Measurements from ENCODE around the gene OXCT1. TPM values are rescaled to one million over a fixed set of nuclear protein-coding genes. Genes with fewer than 3 reads are reported as not detected.

OXCT1 gene
- total RNA-seq, 2 experiments from 2014 or later, result 65.0 to 70.5 TPM

- ChIA-PET POLR2A (interaction anchor here (1.1 to 2.9 kb wide), 10 partner anchors 8 to 1700 kb away, joined by 3 to 23 read pairs (median 5); partner anchors contain the start of genes FBXO4 and OXCT1), CTCF (interaction anchor here (0.6 to 1.6 kb wide), 6 partner anchors 25 to 48 kb away, joined by 3 to 6 read pairs (median 3); no protein-coding TSS in a partner anchor)
- ATAC-seq (peak; percentile 96), DNase-seq (peak; percentile 97)
- Mint-ChIP-seq H3K4me3 (peak within 1 kb of the TSS; percentile 95), H3K27me3 (peaks cover 3% of the 10 kb centered on the region), H3K36me3 (ENCODE audit: low read depth) (peaks cover 25% of the 10 kb centered on the region), H3K9me3 (no peaks in the 10 kb centered on the region), H3K4me1 (ENCODE audit: low read depth) (peaks cover 41% of the 10 kb centered on the region), H3K27ac (peak within 1 kb of the TSS; percentile 99)
- intact Hi-C loops (cut with micrococcal nuclease), result loop anchor here (2.0 kb wide), 2 partner anchors 21 to 33 kb away; partner anchors contain the start of genes FBXO4 and OXCT1
- TF ChIP-seq CTCF (IDR thresholded peaks at IDR 0.05), result no peak
Measured at GRCh38 chr5:41903892-41904799, 33.9 kb upstream of the OXCT1 start, which contains the start of gene RIMOC1. Gene RIMOC1 (plus strand): TSS chr5:41904344. CDS start chr5:41904368, 24 bp downstream.

- DNase-seq, result no peak
- peaks cover 38% of the 10 kb centered on the region for H3K4me1 Mint-ChIP-seq (ENCODE audit: low read depth)
- no peak for TF ChIP-seq CTCF (IDR thresholded peaks at IDR 0.05)
- ChIA-PET POLR2A (interaction anchor here (1.1 to 2.9 kb wide), 10 partner anchors 9 to 1699 kb away, joined by 3 to 23 read pairs (median 5); partner anchors contain the start of genes FBXO4 and OXCT1), CTCF (interaction anchor here (0.6 to 1.6 kb wide), 4 partner anchors 26 to 47 kb away, joined by 3 to 6 read pairs (median 4); no protein-coding TSS in a partner anchor)
- peak overlapping the region; percentile 99 for H3K27ac Mint-ChIP-seq
- H3K9me3 Mint-ChIP-seq, result no peaks in the 10 kb centered on the region
- H3K4me3 Mint-ChIP-seq, result peak overlapping the region; percentile 95
- intact Hi-C loops (cut with micrococcal nuclease), result no loop called here
- H3K36me3 Mint-ChIP-seq (ENCODE audit: low read depth), result peaks cover 19% of the 10 kb centered on the region
- ATAC-seq, result no peak
- peaks cover 3% of the 10 kb centered on the region for H3K27me3 Mint-ChIP-seq
Measured at GRCh38 chr5:41903382-41903891, 33.2 kb upstream of the OXCT1 start.

- DNase-seq (no peak), ATAC-seq (no peak)
- Mint-ChIP-seq H3K4me1 (ENCODE audit: low read depth) (peaks cover 8% of the 10 kb centered on the region), H3K4me3 (no peak overlapping the region), H3K27ac (no peak overlapping the region), H3K9me3 (no peaks in the 10 kb centered on the region), H3K36me3 (ENCODE audit: low read depth) (no peaks in the 10 kb centered on the region), H3K27me3 (peaks cover 19% of the 10 kb centered on the region)
- ChIA-PET CTCF (interaction anchor here (1.5 kb wide), 1 partner anchor 40 kb away, joined by 5 read pairs; no protein-coding TSS in a partner anchor), POLR2A (interaction anchor here (0.6 kb wide), 1 partner anchor 14 kb away, joined by 3 read pairs; no protein-coding TSS in a partner anchor)
- no peak for TF ChIP-seq CTCF (IDR thresholded peaks at IDR 0.05)
- intact Hi-C loops (cut with micrococcal nuclease), result no loop called here
Measured at GRCh38 chr5:41896230-41896629, 26.0 kb upstream of the OXCT1 start.

- ChIA-PET POLR2A (no interaction called here), CTCF (no interaction called here)
- no peaks in the 10 kb centered on the region for H3K9me3 Mint-ChIP-seq
- DNase-seq, result no peak
- H3K27me3 Mint-ChIP-seq, result peaks cover 20% of the 10 kb centered on the region
- peaks cover 10% of the 10 kb centered on the region for H3K4me1 Mint-ChIP-seq (ENCODE audit: low read depth)
- ATAC-seq, result no peak
- H3K27ac Mint-ChIP-seq, result no peak overlapping the region
- intact Hi-C loops (cut with micrococcal nuclease), result no loop called here
- H3K36me3 Mint-ChIP-seq (ENCODE audit: low read depth), result no peaks in the 10 kb centered on the region
- TF ChIP-seq CTCF (IDR thresholded peaks at IDR 0.05), result no peak
- no peak overlapping the region for H3K4me3 Mint-ChIP-seq
Measured at GRCh38 chr5:41893074-41893851, 23.0 kb upstream of the OXCT1 start.
